Measurements from ENCODE around the gene RPL7A.

DNA sequence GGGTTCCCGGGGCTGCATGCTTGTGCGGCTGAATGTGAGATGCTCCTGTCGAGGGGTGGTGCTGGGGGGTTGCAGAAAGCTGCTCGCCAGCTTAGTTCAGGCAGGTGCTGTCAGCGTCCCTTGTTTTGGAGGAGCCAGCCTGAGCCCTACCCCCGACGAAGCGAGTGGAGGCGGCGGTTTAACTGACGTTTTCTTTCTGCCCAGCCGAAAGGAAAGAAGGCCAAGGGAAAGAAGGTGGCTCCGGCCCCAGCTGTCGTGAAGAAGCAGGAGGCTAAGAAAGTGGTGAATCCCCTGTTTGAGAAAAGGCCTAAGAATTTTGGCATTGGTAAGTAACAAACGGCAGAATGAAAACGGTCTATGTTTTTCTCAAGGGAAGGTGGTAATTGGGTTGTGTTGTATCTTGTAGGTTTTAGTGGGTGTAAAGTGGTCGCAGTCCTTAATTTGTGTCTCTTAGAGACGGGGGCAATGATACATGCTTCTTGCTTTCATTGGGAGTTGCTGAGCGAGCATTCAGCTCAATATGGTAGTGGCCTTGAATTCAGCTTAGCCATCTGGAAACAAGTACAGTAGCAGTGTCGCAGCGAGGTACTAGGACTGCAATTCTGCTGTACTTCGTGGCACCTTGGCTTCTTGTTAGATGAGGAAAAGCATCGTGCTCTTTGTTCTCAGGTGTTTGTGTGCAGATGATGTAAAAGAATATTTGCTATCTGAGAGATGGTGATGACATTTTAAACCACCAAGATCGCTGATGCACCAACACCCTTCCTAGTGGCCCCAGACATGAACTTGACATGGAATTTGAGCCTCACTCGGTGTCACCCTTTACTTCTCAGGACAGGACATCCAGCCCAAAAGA is 928 bp downstream of the RPL7A start:
- TF ChIP-seq, protein P1, sequence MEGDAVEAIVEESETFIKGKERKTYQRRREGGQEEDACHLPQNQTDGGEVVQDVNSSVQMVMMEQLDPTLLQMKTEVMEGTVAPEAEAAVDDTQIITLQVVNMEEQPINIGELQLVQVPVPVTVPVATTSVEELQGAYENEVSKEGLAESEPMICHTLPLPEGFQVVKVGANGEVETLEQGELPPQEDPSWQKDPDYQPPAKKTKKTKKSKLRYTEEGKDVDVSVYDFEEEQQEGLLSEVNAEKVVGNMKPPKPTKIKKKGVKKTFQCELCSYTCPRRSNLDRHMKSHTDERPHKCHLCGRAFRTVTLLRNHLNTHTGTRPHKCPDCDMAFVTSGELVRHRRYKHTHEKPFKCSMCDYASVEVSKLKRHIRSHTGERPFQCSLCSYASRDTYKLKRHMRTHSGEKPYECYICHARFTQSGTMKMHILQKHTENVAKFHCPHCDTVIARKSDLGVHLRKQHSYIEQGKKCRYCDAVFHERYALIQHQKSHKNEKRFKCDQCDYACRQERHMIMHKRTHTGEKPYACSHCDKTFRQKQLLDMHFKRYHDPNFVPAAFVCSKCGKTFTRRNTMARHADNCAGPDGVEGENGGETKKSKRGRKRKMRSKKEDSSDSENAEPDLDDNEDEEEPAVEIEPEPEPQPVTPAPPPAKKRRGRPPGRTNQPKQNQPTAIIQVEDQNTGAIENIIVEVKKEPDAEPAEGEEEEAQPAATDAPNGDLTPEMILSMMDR (conservative IDR thresholded peaks at IDR 0.05), result no peak
- no peak for TF ChIP-seq ZFX (IDR thresholded peaks at IDR 0.05)

Data from C4-2B (cell line).